SH-SY5Y (cell line): ENCODE results near the gene CTDSP1.

ENCODE experiments used
- GATA2 ChIP-seq: IDR thresholded peaks from 2 replicates; pipeline ENCODE4 v1.6.1; 2011; ENCODE audit warnings: mild to moderate bottlenecking, low read depth, low read length
- GATA3 ChIP-seq: IDR thresholded peaks from 2 replicates; pipeline ENCODE4 v1.6.1; 2011; ENCODE audit warnings: low read depth, mild to moderate bottlenecking, low read length, moderate library complexity

DNA sequence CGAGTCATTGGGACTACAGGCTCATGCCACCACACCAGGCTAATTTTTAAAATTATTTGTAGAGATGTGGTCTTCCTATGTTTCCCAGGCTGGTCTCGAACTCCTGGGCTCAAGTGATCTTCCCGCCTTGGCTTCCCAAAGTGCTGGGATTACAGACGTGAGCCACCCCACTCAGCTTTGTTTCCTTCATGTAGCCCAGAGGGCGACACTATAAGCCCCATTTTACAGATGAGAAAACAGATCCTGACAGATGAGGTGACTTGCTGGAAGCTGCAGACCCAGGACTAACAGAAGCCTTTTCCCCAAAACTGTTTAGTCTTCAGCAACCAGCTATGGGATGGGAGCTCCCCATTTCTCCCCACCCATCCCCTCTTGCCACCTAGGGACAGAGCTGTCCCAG is 7.2 kb upstream of the CTDSP1 start:
- TF ChIP-seq GATA3 (no peak), GATA2 (no peak)
